GM23338 (cell line): ENCODE data around the gene SIGLEC8. TPM values are rescaled to one million over a fixed set of nuclear protein-coding genes. Genes with fewer than 3 reads are reported as not detected.

ENCODE experiments used
- ATAC-seq: fragments of 200-7000 bp; cut with Tn5 transposase; 3 replicates; pipeline ENCODE4 v1.9.1; 2020
- DNase-seq: peaks from one replicate; pipeline ENCODE4 v3.0.0-alpha.2; 2015; ENCODE audit warnings: low spot score
- H2AFZ ChIP-seq: fragments of 200-600 bp; sonication (generic); 2 replicates; pipeline ENCODE4 v1.8.0; 2016; ENCODE audit warnings: antibody characterized with exemption, mild to moderate bottlenecking, moderate library complexity
- H3F3A ChIP-seq: fragments of 200-600 bp; sonication (generic); replicated peaks from 2 replicates; pipeline ENCODE4 v1.8.0; 2017; ENCODE audit warnings: antibody characterized with exemption, mixed run types, low read depth
- H3K27ac ChIP-seq: fragments of 200-600 bp; sonication (generic); 2 replicates; pipeline ENCODE4 v1.6.1; 2016; ENCODE audit warnings: low read depth
- H3K27me3 ChIP-seq: fragments of 200-600 bp; sonication (generic); 2 replicates; pipeline ENCODE4 v1.8.0; 2016; ENCODE audit warnings: mild to moderate bottlenecking, mixed run types, moderate library complexity; ENCODE audit not compliant: insufficient read depth
- H3K36me3 ChIP-seq: fragments of 200-600 bp; sonication (generic); 2 replicates; pipeline ENCODE4 v1.8.0; 2016; ENCODE audit warnings: mild to moderate bottlenecking; ENCODE audit not compliant: insufficient read depth
- H3K4me1 ChIP-seq: fragments of 200-600 bp; sonication (generic); 2 replicates; pipeline ENCODE4 v1.8.0; 2016; ENCODE audit warnings: mild to moderate bottlenecking, moderate library complexity; ENCODE audit not compliant: insufficient read depth
- H3K4me2 ChIP-seq: fragments of 200-600 bp; sonication (generic); 2 replicates; pipeline ENCODE4 v1.7.1; 2017; ENCODE audit warnings: mixed run types
- H3K4me3 ChIP-seq: fragments of 200-600 bp; sonication (generic); 2 replicates; pipeline ENCODE4 v1.6.1; 2016; ENCODE audit warnings: mixed run types
- H3K79me2 ChIP-seq: fragments of 200-600 bp; sonication (generic); replicated peaks from 2 replicates; pipeline ENCODE4 v1.8.0; 2017; ENCODE audit warnings: mild to moderate bottlenecking; ENCODE audit not compliant: insufficient read depth
- H3K9me2 ChIP-seq: fragments of 200-600 bp; sonication (generic); 2 replicates; pipeline ENCODE4 v1.8.0; 2017; ENCODE audit not compliant: insufficient read depth
- H4K20me1 ChIP-seq: fragments of 200-600 bp; sonication (generic); replicated peaks from 2 replicates; pipeline ENCODE4 v1.8.0; 2017; ENCODE audit warnings: mild to moderate bottlenecking; ENCODE audit not compliant: insufficient read depth
- H3K27ac Mint-ChIP-seq: 2 replicates; pipeline ENCODE4 v1.8.0; 2020; ENCODE audit warnings: inconsistent platforms, mild to moderate bottlenecking, moderate library complexity, mixed read lengths
- H3K27me3 Mint-ChIP-seq: 3 replicates; pipeline ENCODE4 v1.8.0; 2022; ENCODE audit warnings: low read depth, mild to moderate bottlenecking, moderate library complexity, mixed read lengths, inconsistent platforms; ENCODE audit not compliant: insufficient read depth, poor library complexity
- H3K36me3 Mint-ChIP-seq: 3 replicates; pipeline ENCODE4 v1.8.0; 2021; ENCODE audit warnings: low read depth, mild to moderate bottlenecking, inconsistent platforms, moderate library complexity, mixed read lengths
- H3K4me1 Mint-ChIP-seq: 3 replicates; pipeline ENCODE4 v1.8.0; 2020; ENCODE audit warnings: mild to moderate bottlenecking, inconsistent platforms, mixed read lengths
- H3K4me3 Mint-ChIP-seq: 3 replicates; pipeline ENCODE4 v1.8.0; 2021; ENCODE audit warnings: moderate library complexity, mild to moderate bottlenecking, inconsistent platforms, mixed read lengths
- H3K9me3 Mint-ChIP-seq: 3 replicates; pipeline ENCODE4 v1.8.0; 2020; ENCODE audit warnings: moderate library complexity, mild to moderate bottlenecking, inconsistent platforms, mixed read lengths
- CREB1 ChIP-seq: fragments of 250-450 bp; sonication (Bioruptor Pico); IDR thresholded peaks from 2 replicates; pipeline ENCODE4 v1.5.0; 2020; ENCODE audit warnings: low read depth, mild to moderate bottlenecking, moderate library complexity
- EZH2 ChIP-seq: fragments of 200-600 bp; sonication (generic); IDR thresholded peaks from one replicate; pipeline ENCODE4 v1.8.0; 2017; ENCODE audit warnings: antibody characterized with exemption, mild to moderate bottlenecking, low read depth; ENCODE audit not compliant: unreplicated experiment
- EZH2phosphoT487 ChIP-seq: fragments of 200-600 bp; sonication (generic); IDR thresholded peaks from one replicate; pipeline ENCODE4 v1.8.1; 2018; ENCODE audit warnings: antibody characterized with exemption; ENCODE audit not compliant: unreplicated experiment
- JUNB ChIP-seq: IDR thresholded peaks from one replicate; pipeline ENCODE4 v1.6.1; 2016; ENCODE audit warnings: antibody characterized with exemption; ENCODE audit not compliant: unreplicated experiment
- NANOG ChIP-seq: IDR thresholded peaks from 2 replicates; pipeline ENCODE4 v1.6.1; 2016; ENCODE audit warnings: antibody characterized with exemption, borderline replicate concordance
- POLR2AphosphoS5 ChIP-seq: IDR thresholded peaks from 2 replicates; pipeline ENCODE4 v1.6.1; 2016; ENCODE audit warnings: antibody characterized with exemption, low read depth
- STAT1 ChIP-seq: IDR thresholded peaks from one replicate; pipeline ENCODE4 v1.6.1; 2016; ENCODE audit warnings: antibody characterized with exemption; ENCODE audit not compliant: unreplicated experiment
- ZNF114 ChIP-seq: fragments of 250-450 bp; sonication (Bioruptor Pico); IDR thresholded peaks from 2 replicates; pipeline ENCODE4 v1.5.0; 2020; ENCODE audit warnings: mild to moderate bottlenecking, moderate library complexity
- ZNF331 ChIP-seq: fragments of 250-450 bp; sonication (Bioruptor Pico); IDR thresholded peaks from 2 replicates; pipeline ENCODE4 v1.5.0; 2020; ENCODE audit warnings: low read depth, mild to moderate bottlenecking, moderate library complexity
- polyA plus RNA-seq: library from polyadenylated mRNA; unstranded; fragments of >200 nt; fragmentation: Nextera tagmentation; extraction: Ambion mirVana; gene quantifications from 2 replicates; pipeline ENCODE4 v1.2.1, GENCODE V29; 2016
- total RNA-seq: library from RNA; depleted of rRNA; stranded (reverse); fragments of >200 nt; shearing (Covaris generic); gene quantifications from 2 replicates; pipeline ENCODE4 v1.2.3, GENCODE V29; 2014
- TF ChIP-seq, protein P1 (sequence below): IDR thresholded peaks from one replicate; pipeline ENCODE4 v1.6.1; 2018; ENCODE audit warnings: antibody characterized with exemption; ENCODE audit not compliant: unreplicated experiment
- TF ChIP-seq, protein P2 (sequence below): fragments of 250-450 bp; sonication (Bioruptor Pico); IDR thresholded peaks from 2 replicates; pipeline ENCODE4 v1.5.0; 2020; ENCODE audit warnings: mild to moderate bottlenecking, moderate library complexity
- TF ChIP-seq, protein P3 (sequence below): IDR thresholded peaks from 2 replicates; pipeline ENCODE4 v1.6.1; 2016; ENCODE audit warnings: antibody characterized with exemption
- TF ChIP-seq, protein P4 (sequence below), 2 experiments: fragments of 200-600 bp in 1 of 2; sonication (generic) in 1 of 2; conservative IDR thresholded peaks; 2 replicates each; pipeline versions ENCODE4 v1.5.1 to v1.6.1; 2016 to 2017; ENCODE audit warnings: antibody characterized with exemption in 2 of 2, low read depth in 2 of 2, mild to moderate bottlenecking in 2 of 2, moderate library complexity in 1 of 2

The SIGLEC8 gene
- total and polyA plus RNA-seq, 2 experiments from 2014 or later = not detected

DNA sequence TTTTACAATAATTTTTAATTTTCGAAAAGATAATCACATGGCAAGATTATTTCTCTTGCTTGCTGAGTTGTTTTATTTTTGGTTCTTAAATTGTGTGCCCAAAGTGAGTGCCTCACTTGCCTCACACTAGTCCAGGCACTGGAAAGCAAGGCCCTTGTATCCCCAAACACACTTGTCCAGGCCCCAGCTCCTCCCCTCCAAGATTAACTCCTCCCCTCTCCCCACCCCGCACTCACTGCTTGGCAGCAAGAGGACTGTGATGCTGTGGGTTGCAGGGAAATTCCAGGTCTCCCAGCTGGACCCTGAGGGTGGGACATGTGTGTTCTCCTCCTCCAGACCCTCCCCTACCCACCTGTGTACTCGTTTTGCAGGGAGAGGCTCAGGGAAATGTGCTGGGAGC, 39.4 kb upstream of the SIGLEC8 start:
- Histone ChIP-seq H3K79me2 (no peaks in the 10 kb centered on the region), H4K20me1 (no peaks in the 10 kb centered on the region), H3K4me1 (no peaks in the 10 kb centered on the region), H3K27me3 (no peaks in the 10 kb centered on the region), H3K36me3 (no peaks in the 10 kb centered on the region), H3K9me2 (peaks cover 8% of the 10 kb centered on the region; the same call in 1 of the 2 replicates), H3K4me3 (no peak overlapping the region), H2AFZ (no peak overlapping the region), H3F3A (no peaks in the 10 kb centered on the region), H3K27ac (no peak overlapping the region), H3K4me2 (no peak overlapping the region)
- no peak for DNase-seq
- Mint-ChIP-seq H3K9me3 (peaks cover 91% of the 10 kb centered on the region), H3K27me3 (peaks cover 4% of the 10 kb centered on the region), H3K27ac (no peak overlapping the region), H3K36me3 (peaks cover 40% of the 10 kb centered on the region), H3K4me1 (no peaks in the 10 kb centered on the region), H3K4me3 (no peak overlapping the region)
- no peak for TF ChIP-seq JUNB
- TF ChIP-seq EZH2 = no peak
- TF ChIP-seq EZH2phosphoT487 = no peak
- TF ChIP-seq, protein P1, sequence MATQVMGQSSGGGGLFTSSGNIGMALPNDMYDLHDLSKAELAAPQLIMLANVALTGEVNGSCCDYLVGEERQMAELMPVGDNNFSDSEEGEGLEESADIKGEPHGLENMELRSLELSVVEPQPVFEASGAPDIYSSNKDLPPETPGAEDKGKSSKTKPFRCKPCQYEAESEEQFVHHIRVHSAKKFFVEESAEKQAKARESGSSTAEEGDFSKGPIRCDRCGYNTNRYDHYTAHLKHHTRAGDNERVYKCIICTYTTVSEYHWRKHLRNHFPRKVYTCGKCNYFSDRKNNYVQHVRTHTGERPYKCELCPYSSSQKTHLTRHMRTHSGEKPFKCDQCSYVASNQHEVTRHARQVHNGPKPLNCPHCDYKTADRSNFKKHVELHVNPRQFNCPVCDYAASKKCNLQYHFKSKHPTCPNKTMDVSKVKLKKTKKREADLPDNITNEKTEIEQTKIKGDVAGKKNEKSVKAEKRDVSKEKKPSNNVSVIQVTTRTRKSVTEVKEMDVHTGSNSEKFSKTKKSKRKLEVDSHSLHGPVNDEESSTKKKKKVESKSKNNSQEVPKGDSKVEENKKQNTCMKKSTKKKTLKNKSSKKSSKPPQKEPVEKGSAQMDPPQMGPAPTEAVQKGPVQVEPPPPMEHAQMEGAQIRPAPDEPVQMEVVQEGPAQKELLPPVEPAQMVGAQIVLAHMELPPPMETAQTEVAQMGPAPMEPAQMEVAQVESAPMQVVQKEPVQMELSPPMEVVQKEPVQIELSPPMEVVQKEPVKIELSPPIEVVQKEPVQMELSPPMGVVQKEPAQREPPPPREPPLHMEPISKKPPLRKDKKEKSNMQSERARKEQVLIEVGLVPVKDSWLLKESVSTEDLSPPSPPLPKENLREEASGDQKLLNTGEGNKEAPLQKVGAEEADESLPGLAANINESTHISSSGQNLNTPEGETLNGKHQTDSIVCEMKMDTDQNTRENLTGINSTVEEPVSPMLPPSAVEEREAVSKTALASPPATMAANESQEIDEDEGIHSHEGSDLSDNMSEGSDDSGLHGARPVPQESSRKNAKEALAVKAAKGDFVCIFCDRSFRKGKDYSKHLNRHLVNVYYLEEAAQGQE = no peak
- no peak for TF ChIP-seq ZNF331
- no peak for TF ChIP-seq NANOG
- TF ChIP-seq POLR2AphosphoS5 = no peak
- no peak for TF ChIP-seq CREB1 (CRISPR knock-in tag)
- TF ChIP-seq, protein P2, sequence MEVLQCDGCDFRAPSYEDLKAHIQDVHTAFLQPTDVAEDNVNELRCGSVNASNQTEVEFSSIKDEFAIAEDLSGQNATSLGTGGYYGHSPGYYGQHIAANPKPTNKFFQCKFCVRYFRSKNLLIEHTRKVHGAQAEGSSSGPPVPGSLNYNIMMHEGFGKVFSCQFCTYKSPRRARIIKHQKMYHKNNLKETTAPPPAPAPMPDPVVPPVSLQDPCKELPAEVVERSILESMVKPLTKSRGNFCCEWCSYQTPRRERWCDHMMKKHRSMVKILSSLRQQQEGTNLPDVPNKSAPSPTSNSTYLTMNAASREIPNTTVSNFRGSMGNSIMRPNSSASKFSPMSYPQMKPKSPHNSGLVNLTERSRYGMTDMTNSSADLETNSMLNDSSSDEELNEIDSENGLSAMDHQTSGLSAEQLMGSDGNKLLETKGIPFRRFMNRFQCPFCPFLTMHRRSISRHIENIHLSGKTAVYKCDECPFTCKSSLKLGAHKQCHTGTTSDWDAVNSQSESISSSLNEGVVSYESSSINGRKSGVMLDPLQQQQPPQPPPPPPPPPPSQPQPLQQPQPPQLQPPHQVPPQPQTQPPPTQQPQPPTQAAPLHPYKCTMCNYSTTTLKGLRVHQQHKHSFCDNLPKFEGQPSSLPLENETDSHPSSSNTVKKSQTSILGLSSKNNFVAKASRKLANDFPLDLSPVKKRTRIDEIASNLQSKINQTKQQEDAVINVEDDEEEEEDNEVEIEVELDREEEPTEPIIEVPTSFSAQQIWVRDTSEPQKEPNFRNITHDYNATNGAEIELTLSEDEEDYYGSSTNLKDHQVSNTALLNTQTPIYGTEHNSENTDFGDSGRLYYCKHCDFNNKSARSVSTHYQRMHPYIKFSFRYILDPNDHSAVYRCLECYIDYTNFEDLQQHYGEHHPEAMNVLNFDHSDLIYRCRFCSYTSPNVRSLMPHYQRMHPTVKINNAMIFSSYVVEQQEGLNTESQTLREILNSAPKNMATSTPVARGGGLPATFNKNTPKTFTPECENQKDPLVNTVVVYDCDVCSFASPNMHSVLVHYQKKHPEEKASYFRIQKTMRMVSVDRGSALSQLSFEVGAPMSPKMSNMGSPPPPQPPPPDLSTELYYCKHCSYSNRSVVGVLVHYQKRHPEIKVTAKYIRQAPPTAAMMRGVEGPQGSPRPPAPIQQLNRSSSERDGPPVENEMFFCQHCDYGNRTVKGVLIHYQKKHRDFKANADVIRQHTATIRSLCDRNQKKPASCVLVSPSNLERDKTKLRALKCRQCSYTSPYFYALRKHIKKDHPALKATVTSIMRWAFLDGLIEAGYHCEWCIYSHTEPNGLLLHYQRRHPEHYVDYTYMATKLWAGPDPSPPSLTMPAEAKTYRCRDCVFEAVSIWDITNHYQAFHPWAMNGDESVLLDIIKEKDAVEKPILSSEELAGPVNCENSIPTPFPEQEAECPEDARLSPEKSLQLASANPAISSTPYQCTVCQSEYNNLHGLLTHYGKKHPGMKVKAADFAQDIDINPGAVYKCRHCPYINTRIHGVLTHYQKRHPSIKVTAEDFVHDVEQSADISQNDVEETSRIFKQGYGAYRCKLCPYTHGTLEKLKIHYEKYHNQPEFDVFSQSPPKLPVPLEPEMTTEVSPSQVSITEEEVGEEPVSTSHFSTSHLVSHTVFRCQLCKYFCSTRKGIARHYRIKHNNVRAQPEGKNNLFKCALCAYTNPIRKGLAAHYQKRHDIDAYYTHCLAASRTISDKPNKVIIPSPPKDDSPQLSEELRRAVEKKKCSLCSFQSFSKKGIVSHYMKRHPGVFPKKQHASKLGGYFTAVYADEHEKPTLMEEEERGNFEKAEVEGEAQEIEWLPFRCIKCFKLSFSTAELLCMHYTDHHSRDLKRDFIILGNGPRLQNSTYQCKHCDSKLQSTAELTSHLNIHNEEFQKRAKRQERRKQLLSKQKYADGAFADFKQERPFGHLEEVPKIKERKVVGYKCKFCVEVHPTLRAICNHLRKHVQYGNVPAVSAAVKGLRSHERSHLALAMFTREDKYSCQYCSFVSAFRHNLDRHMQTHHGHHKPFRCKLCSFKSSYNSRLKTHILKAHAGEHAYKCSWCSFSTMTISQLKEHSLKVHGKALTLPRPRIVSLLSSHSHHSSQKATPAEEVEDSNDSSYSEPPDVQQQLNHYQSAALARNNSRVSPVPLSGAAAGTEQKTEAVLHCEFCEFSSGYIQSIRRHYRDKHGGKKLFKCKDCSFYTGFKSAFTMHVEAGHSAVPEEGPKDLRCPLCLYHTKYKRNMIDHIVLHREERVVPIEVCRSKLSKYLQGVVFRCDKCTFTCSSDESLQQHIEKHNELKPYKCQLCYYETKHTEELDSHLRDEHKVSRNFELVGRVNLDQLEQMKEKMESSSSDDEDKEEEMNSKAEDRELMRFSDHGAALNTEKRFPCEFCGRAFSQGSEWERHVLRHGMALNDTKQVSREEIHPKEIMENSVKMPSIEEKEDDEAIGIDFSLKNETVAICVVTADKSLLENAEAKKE (CRISPR knock-in tag) = no peak
- TF ChIP-seq ZNF114 (CRISPR knock-in tag) = no peak
- TF ChIP-seq, protein P3, sequence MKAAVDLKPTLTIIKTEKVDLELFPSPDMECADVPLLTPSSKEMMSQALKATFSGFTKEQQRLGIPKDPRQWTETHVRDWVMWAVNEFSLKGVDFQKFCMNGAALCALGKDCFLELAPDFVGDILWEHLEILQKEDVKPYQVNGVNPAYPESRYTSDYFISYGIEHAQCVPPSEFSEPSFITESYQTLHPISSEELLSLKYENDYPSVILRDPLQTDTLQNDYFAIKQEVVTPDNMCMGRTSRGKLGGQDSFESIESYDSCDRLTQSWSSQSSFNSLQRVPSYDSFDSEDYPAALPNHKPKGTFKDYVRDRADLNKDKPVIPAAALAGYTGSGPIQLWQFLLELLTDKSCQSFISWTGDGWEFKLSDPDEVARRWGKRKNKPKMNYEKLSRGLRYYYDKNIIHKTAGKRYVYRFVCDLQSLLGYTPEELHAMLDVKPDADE = no peak
- no peak for TF ChIP-seq STAT1
- TF ChIP-seq, protein P4, sequence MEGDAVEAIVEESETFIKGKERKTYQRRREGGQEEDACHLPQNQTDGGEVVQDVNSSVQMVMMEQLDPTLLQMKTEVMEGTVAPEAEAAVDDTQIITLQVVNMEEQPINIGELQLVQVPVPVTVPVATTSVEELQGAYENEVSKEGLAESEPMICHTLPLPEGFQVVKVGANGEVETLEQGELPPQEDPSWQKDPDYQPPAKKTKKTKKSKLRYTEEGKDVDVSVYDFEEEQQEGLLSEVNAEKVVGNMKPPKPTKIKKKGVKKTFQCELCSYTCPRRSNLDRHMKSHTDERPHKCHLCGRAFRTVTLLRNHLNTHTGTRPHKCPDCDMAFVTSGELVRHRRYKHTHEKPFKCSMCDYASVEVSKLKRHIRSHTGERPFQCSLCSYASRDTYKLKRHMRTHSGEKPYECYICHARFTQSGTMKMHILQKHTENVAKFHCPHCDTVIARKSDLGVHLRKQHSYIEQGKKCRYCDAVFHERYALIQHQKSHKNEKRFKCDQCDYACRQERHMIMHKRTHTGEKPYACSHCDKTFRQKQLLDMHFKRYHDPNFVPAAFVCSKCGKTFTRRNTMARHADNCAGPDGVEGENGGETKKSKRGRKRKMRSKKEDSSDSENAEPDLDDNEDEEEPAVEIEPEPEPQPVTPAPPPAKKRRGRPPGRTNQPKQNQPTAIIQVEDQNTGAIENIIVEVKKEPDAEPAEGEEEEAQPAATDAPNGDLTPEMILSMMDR (conservative IDR thresholded peaks at IDR 0.05; ENCODE audit: low read depth in 2 of 2) = no peak
- no peak for ATAC-seq
